H1 (cell line): ENCODE results near the gene SLAIN2. TPM values are rescaled to one million over a fixed set of nuclear protein-coding genes. Genes with fewer than 3 reads are reported as not detected.

Experiments used
- CTCF ChIA-PET: fragments of 300-600 bp; sonication (Branson Sonifier 250); formaldehyde crosslinking; loops from one replicate; lab custom pipeline; 2021; ENCODE audit not compliant: partially characterized antibody; lab: Charles Lee
- POLR2A ChIA-PET: fragments of 300-600 bp; sonication (Branson Sonifier 250); formaldehyde crosslinking; loops from one replicate; lab custom pipeline; 2021; ENCODE audit warnings: inconsistent platforms; ENCODE audit not compliant: partially characterized antibody; lab: Charles Lee
- DNase-seq, 2 experiments: peaks; one replicate each; pipeline versions ENCODE4 v3.0.0 to v3.0.0-alpha.2; 2010 to 2022; ENCODE audit warnings: low spot score in 2 of 2, low read depth in 1 of 2, mixed read lengths in 1 of 2
- FAIRE-seq: peaks from 2 replicates; lab custom pipeline; 2011; peaks lifted over from hg19 to GRCh38; lab: Jason Lieb, UNC
- H2AFZ ChIP-seq: 2 replicates; pipeline ENCODE4 v1.8.1; 2012; ENCODE audit warnings: low read length, inconsistent platforms
- H2AK5ac ChIP-seq: 2 replicates; pipeline ENCODE4 v1.6.1; 2013; ENCODE audit warnings: low read depth, low read length
- H2BK120ac ChIP-seq: replicated peaks from 2 replicates; pipeline ENCODE3; 2013; ENCODE audit warnings: low read depth, low read length, inconsistent platforms
- H2BK12ac ChIP-seq: 2 replicates; pipeline ENCODE4 v1.6.1; 2013; ENCODE audit warnings: low read depth, low read length
- H2BK15ac ChIP-seq: 2 replicates; pipeline ENCODE4 v1.6.1; 2013; ENCODE audit warnings: low read length
- H2BK20ac ChIP-seq: 2 replicates; pipeline ENCODE4 v1.6.1; 2013; ENCODE audit warnings: low read length
- H2BK5ac ChIP-seq: 2 replicates; pipeline ENCODE4 v1.6.1; 2013; ENCODE audit warnings: low read depth, low read length
- H3K14ac ChIP-seq: 2 replicates; pipeline ENCODE4 v1.6.1; 2013; ENCODE audit warnings: inconsistent platforms; ENCODE audit not compliant: insufficient read length
- H3K18ac ChIP-seq: 2 replicates; pipeline ENCODE4 v1.6.1; 2013; ENCODE audit warnings: low read length; ENCODE audit errors: extremely low read depth
- H3K23ac ChIP-seq: 2 replicates; pipeline ENCODE4 v1.6.1; 2013; ENCODE audit warnings: inconsistent platforms; ENCODE audit not compliant: insufficient read length
- H3K23me2 ChIP-seq: 2 replicates; pipeline ENCODE4 v1.6.1; 2013; ENCODE audit warnings: low read depth, low read length
- H3K27ac ChIP-seq: 2 replicates; pipeline ENCODE4 v1.6.1; 2011; ENCODE audit warnings: low read depth, low read length, inconsistent platforms
- H3K27me3 ChIP-seq, 4 experiments: replicated peaks in 1 of 4; 1 replicate in 1 of 4; 2 replicates in 3 of 4; pipeline versions ENCODE4 v1.6.1 to v1.8.1; 2011 to 2013; ENCODE audit warnings: low read length in 3 of 4, mild to moderate bottlenecking in 3 of 4, inconsistent platforms in 2 of 4, mixed read lengths in 2 of 4, moderate library complexity in 1 of 4; ENCODE audit not compliant: control insufficient read depth in 3 of 4, insufficient read depth in 3 of 4; ENCODE audit errors: extremely low read depth in 1 of 4
- H3K36me3 ChIP-seq, 4 experiments: 2 replicates each; pipeline versions ENCODE4 v1.6.1 to v1.8.1; 2011 to 2013; ENCODE audit warnings: mild to moderate bottlenecking in 4 of 4, low read length in 3 of 4, moderate library complexity in 2 of 4, control low read depth in 1 of 4, inconsistent platforms in 1 of 4; ENCODE audit not compliant: insufficient read depth in 4 of 4, control insufficient read depth in 2 of 4
- H3K4ac ChIP-seq: replicated peaks from 2 replicates; pipeline ENCODE3; 2013; ENCODE audit warnings: low read length, low read depth, mixed read lengths, inconsistent platforms; ENCODE audit not compliant: insufficient read length
- H3K4me1 ChIP-seq, 4 experiments: replicated peaks in 1 of 4; 1 replicate in 1 of 4; 2 replicates in 3 of 4; pipeline versions ENCODE4 v1.6.1 to v1.8.1; 2011 to 2013; ENCODE audit warnings: low read length in 3 of 4, inconsistent platforms in 2 of 4, mixed read lengths in 1 of 4; ENCODE audit not compliant: insufficient read depth in 4 of 4, control insufficient read depth in 3 of 4
- H3K4me2 ChIP-seq, 2 experiments: 2 replicates each; pipeline versions ENCODE4 v1.6.1 to v1.8.1; 2011 to 2013; ENCODE audit warnings: low read depth in 2 of 2, low read length in 2 of 2, control low read depth in 1 of 2, inconsistent platforms in 1 of 2, mild to moderate bottlenecking in 1 of 2; ENCODE audit not compliant: insufficient read depth in 1 of 2
- H3K4me3 ChIP-seq, 4 experiments: fragments of 200-600, 300-600 bp in 1 of 4; sonication (generic), shearing (Covaris generic), sonication (Bioruptor Twin) in 1 of 4; 2 replicates each; pipeline versions ENCODE4 v1.5.1 to v1.8.1; 2011 to 2016; ENCODE audit warnings: low read length in 4 of 4, low read depth in 3 of 4, control low read depth in 2 of 4, inconsistent platforms in 2 of 4, mild to moderate bottlenecking in 2 of 4, mixed read lengths in 1 of 4, moderate library complexity in 1 of 4; ENCODE audit not compliant: insufficient read depth in 2 of 4; ENCODE audit errors: extremely low read depth in 1 of 4
- H3K56ac ChIP-seq: replicated peaks from 2 replicates; pipeline ENCODE3; 2013; ENCODE audit warnings: low read depth, mild to moderate bottlenecking, mixed read lengths, low read length, inconsistent platforms; ENCODE audit not compliant: insufficient read length
- H3K79me1 ChIP-seq: 2 replicates; pipeline ENCODE4 v1.6.1; 2013; ENCODE audit warnings: low read depth, low read length, control low read depth
- H3K79me2 ChIP-seq, 2 experiments: 2 replicates each; pipeline versions ENCODE4 v1.6.1 to v1.8.1; 2012 to 2013; ENCODE audit warnings: low read length in 2 of 2, mild to moderate bottlenecking in 2 of 2, inconsistent platforms in 1 of 2; ENCODE audit not compliant: insufficient read depth in 2 of 2, control insufficient read depth in 1 of 2
- H3K9ac ChIP-seq, 4 experiments: replicated peaks in 1 of 4; 1 replicate in 1 of 4; 2 replicates in 3 of 4; pipeline versions ENCODE4 v1.6.1 to v1.8.1; 2011 to 2013; ENCODE audit warnings: low read depth in 3 of 4, low read length in 3 of 4, control low read depth in 2 of 4, mild to moderate bottlenecking in 2 of 4, moderate library complexity in 2 of 4, inconsistent platforms in 1 of 4; ENCODE audit errors: extremely low read depth in 1 of 4
- H3K9me3 ChIP-seq, 2 experiments: 2 replicates each; pipeline versions ENCODE4 v1.6.1 to v1.8.1; 2012 to 2013; ENCODE audit warnings: mild to moderate bottlenecking in 2 of 2, moderate library complexity in 2 of 2, control low read depth in 1 of 2, inconsistent platforms in 1 of 2, low read depth in 1 of 2, low read length in 1 of 2, mixed read lengths in 1 of 2; ENCODE audit not compliant: insufficient read depth in 2 of 2
- H4K20me1 ChIP-seq, 2 experiments: replicated peaks in 1 of 2; 2 replicates each; pipeline versions ENCODE3 to v1.8.1; 2011 to 2013; ENCODE audit warnings: inconsistent platforms in 2 of 2, low read length in 2 of 2, mild to moderate bottlenecking in 1 of 2; ENCODE audit not compliant: insufficient read depth in 2 of 2, control insufficient read depth in 1 of 2
- H4K5ac ChIP-seq: 2 replicates; pipeline ENCODE4 v1.6.1; 2013; ENCODE audit warnings: low read length, low read depth, mixed read lengths, inconsistent platforms; ENCODE audit not compliant: insufficient read length
- H4K8ac ChIP-seq: 2 replicates; pipeline ENCODE4 v1.8.0; 2013; ENCODE audit warnings: mild to moderate bottlenecking, moderate library complexity, low read length, inconsistent platforms; ENCODE audit not compliant: insufficient read depth; ENCODE audit errors: extremely low read depth
- H4K91ac ChIP-seq: replicated peaks from 2 replicates; pipeline ENCODE3; 2013; ENCODE audit warnings: low read length, mixed read lengths, inconsistent platforms; ENCODE audit not compliant: insufficient read length
- CREB1 ChIP-seq: IDR thresholded peaks from 2 replicates; pipeline ENCODE4 v1.6.1; 2012; ENCODE audit warnings: inconsistent platforms
- CTCF ChIP-seq, 3 experiments: IDR thresholded peaks; 1 replicate in 2 of 3; 2 replicates in 1 of 3; pipeline versions ENCODE4 v1.5.1 to v1.6.1; 2011; ENCODE audit warnings: low read length in 3 of 3, mild to moderate bottlenecking in 3 of 3, inconsistent platforms in 2 of 3, low read depth in 1 of 3, moderate library complexity in 1 of 3; ENCODE audit not compliant: insufficient read depth in 1 of 3; ENCODE audit errors: control extremely low read depth in 1 of 3
- JUN ChIP-seq: IDR thresholded peaks from 2 replicates; pipeline ENCODE4 v1.6.1; 2011; ENCODE audit warnings: low read depth, mild to moderate bottlenecking, improper control_type of control experiment, low read length
- RXRA ChIP-seq: IDR thresholded peaks from 2 replicates; pipeline ENCODE4 v1.6.1; 2011; ENCODE audit warnings: low read depth, mild to moderate bottlenecking, low read length, moderate library complexity; ENCODE audit not compliant: insufficient read depth
- SIN3A ChIP-seq, 2 experiments: IDR thresholded peaks in 1 of 2; conservative IDR thresholded peaks in 1 of 2; 2 replicates each; pipeline ENCODE4 v1.6.1; 2011 to 2012; ENCODE audit warnings: low read length in 2 of 2, improper control_type of control experiment in 1 of 2, low read depth in 1 of 2, mild to moderate bottlenecking in 1 of 2
- SIX5 ChIP-seq: IDR thresholded peaks from 2 replicates; pipeline ENCODE4 v1.6.1; 2011; ENCODE audit warnings: mild to moderate bottlenecking, low read depth, low read length
- SP1 ChIP-seq: IDR thresholded peaks from 2 replicates; pipeline ENCODE4 v1.6.1; 2011; ENCODE audit warnings: low read depth, low read length
- SRF ChIP-seq: IDR thresholded peaks from 2 replicates; pipeline ENCODE4 v1.6.1; 2011; ENCODE audit warnings: mild to moderate bottlenecking, low read depth, low read length, moderate library complexity
- SUZ12 ChIP-seq: fragments of 200-600 bp; sonication (generic); IDR thresholded peaks from 2 replicates; pipeline ENCODE4 v1.6.1; 2012; ENCODE audit warnings: mild to moderate bottlenecking, inconsistent platforms, low read length, moderate library complexity, mixed read lengths
- TAF7 ChIP-seq: optimal IDR thresholded peaks from 2 replicates; pipeline ENCODE3; 2011; ENCODE audit warnings: low read depth, mild to moderate bottlenecking, inconsistent platforms, low read length, moderate library complexity, borderline replicate concordance
- TCF12 ChIP-seq: IDR thresholded peaks from 2 replicates; pipeline ENCODE4 v1.6.1; 2011; ENCODE audit warnings: low read depth, mild to moderate bottlenecking, low read length
- YY1 ChIP-seq: IDR thresholded peaks from 2 replicates; pipeline ENCODE4 v1.6.1; 2011; ENCODE audit warnings: low read depth, mild to moderate bottlenecking, low read length
- ZNF274 ChIP-seq: IDR thresholded peaks from 2 replicates; pipeline ENCODE4 v1.7.0; 2012; ENCODE audit warnings: low read length, borderline replicate concordance; ENCODE audit errors: extremely low read depth
- WGBS, 2 experiments: shearing (Covaris generic) in 1 of 2; methylation state at CpG; one replicate each; pipeline versions ENCODE4 v1.1.6 to v1.1.7; 2013 to 2015; ENCODE audit warnings: low lambda C conversion rate in 2 of 2, mixed read lengths in 2 of 2, inconsistent platforms in 1 of 2, low coverage in 1 of 2, missing lambda C conversion rate in 1 of 2; ENCODE audit not compliant: insufficient replicate concordance in 2 of 2, insufficient coverage in 1 of 2, insufficient read length in 1 of 2; ENCODE audit errors: extremely low coverage in 1 of 2, missing lambda C conversion rate in 1 of 2; 5-methylcytosine and 5-hydroxymethylcytosine counted together
- polyA plus RNA-seq, 7 experiments: library from polyadenylated mRNA; depleted of rRNA in 3 of 7; stranded (reverse) in 5 of 7; unstranded in 2 of 7; fragments of >200 nt in 5 of 7; fragments of 200-250 nt in 2 of 7; gene quantifications; 1 replicate in 5 of 7; 2 replicates in 1 of 7; 4 replicates in 1 of 7; pipeline versions ENCODE4 v1.2.1 to v1.2.3, GENCODE V29; 2011 to 2013; ENCODE audit warnings: missing spikeins in 2 of 7, mixed read lengths in 2 of 7
- total RNA-seq: library from RNA; stranded (reverse); fragmentation: NEBNext Ultra II Directional; extraction: Animal tissue kit (Norgen Biotek cat#: 25700); gene quantifications from 2 replicates; pipeline ENCODE4 v1.2.1, GENCODE V29; 2021

Gene SLAIN2
- total and polyA plus RNA-seq, 2 of the 8 experiments (the other 6 are each of a cell fraction or from before 2014, with no cell fraction given): 8.2 to 40.0 TPM

DNA sequence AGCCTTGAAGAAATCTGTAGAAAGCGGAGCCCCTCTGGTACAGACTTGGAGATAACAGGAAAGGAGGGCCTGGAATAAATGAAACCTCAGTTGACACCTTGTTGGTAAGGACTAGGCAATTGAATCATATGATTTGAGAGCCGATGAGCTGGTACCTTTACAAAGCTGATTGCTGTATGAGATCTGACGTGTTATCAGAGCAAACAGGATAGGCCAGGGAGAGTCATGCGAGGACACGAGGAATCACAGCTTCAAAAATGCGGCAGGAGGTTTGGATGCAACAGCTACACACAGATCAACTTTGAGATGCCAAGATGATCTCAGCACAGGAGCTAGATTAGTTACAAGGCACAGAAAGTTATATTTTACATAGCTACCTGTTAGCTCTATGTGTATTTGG lies 134.4 kb downstream of the SLAIN2 start:
- Histone ChIP-seq H2BK120ac (no peak overlapping the region), H4K91ac (no peak overlapping the region), H2BK5ac (no peak overlapping the region), H3K4ac (no peak overlapping the region), H4K20me1 (no peaks in the 10 kb centered on the region), H3K9me3 (no peaks in the 10 kb centered on the region), H4K5ac (no peak overlapping the region), H3K4me2 (no peak overlapping the region), H3K4me3 (no peak overlapping the region), H4K8ac (no peak overlapping the region), H3K9ac (no peak overlapping the region), H3K79me1 (no peaks in the 10 kb centered on the region), H3K23me2 (no peaks in the 10 kb centered on the region), H3K18ac (no peak overlapping the region), H3K4me1 (no peaks in the 10 kb centered on the region), H3K27ac (no peak overlapping the region), H2AFZ (no peak overlapping the region), H3K79me2 (no peaks in the 10 kb centered on the region), H3K36me3 (no peaks in the 10 kb centered on the region), H3K23ac (no peak overlapping the region), H3K14ac (no peak overlapping the region), H3K56ac (no peak overlapping the region), H2BK12ac (no peak overlapping the region), H2AK5ac (no peak overlapping the region), H3K27me3 (0 out of 7 replicates have a peak, but pooled peaks cover 0 to 2% (median 0%) of the 10 kb centered on the region in 4 experiments), H2BK20ac (no peak overlapping the region), H2BK15ac (no peak overlapping the region)
- ChIA-PET CTCF (interaction anchor here (0.9 to 2.3 kb wide), 4 partner anchors 9 to 70 kb away, joined by 3 to 7 read pairs (median 4); no protein-coding TSS in a partner anchor), POLR2A (no interaction called here)
- DNase-seq (no peak), FAIRE-seq (no peak)
- 91% methylated on average over 6 of the region's 6 CpGs; no CpG with 5 or more reads in 1 of the 2 experiments for WGBS, 2 experiments
- no peak for TF ChIP-seq SUZ12
- TF ChIP-seq SIN3A (conservative IDR thresholded peaks at IDR 0.05 in 1 of 2, IDR thresholded peaks at IDR 0.05 in 1 of 2; ENCODE audit: low read depth in 1 of 2, low read length in 2 of 2): no peak
- TF ChIP-seq RXRA: no peak
- TF ChIP-seq JUN: no peak
- TF ChIP-seq YY1: no peak
- no peak for TF ChIP-seq SIX5
- no peak for TF ChIP-seq SP1
- TF ChIP-seq TCF12: no peak
- TF ChIP-seq TAF7: no peak
- no peak for TF ChIP-seq ZNF274
- TF ChIP-seq SRF: no peak
- no peak for TF ChIP-seq CTCF (IDR thresholded peaks at IDR 0.05; ENCODE audit: control extremely low read depth in 1 of 3, insufficient read depth in 1 of 3, low read depth in 1 of 3, low read length in 3 of 3)
- TF ChIP-seq CREB1: no peak
